HCT116 (cell line): ENCODE measurements around the gene SLC7A7. TPM values are rescaled to one million over a fixed set of nuclear protein-coding genes. Genes with fewer than 3 reads are reported as not detected.

Experiments used
- ATAC-seq: fragments of 200-7000 bp; cut with Tn5 transposase; 2 replicates; pipeline ENCODE4 v1.9.1; 2020; ENCODE audit warnings: mild to moderate bottlenecking, moderate library complexity
- BruUV-seq: library from RNA; stranded (reverse); fragments of 400-500 nt; replicated peaks from 2 replicates; lab custom pipeline; 2021; lab: Mats Ljungman, UMichigan
- CTCF ChIA-PET: fragments of 300-600 bp; sonication (Branson Sonifier 250); formaldehyde crosslinking; loops from one replicate; lab custom pipeline; 2021; ENCODE audit warnings: antibody characterized with exemption; lab: Charles Lee
- POLR2A ChIA-PET: fragments of 300-600, 350-600 bp; sonication (Branson Sonifier 250); formaldehyde crosslinking; loops from one replicate; lab custom pipeline; 2021; ENCODE audit warnings: antibody characterized with exemption; lab: Charles Lee
- RAD21 ChIA-PET, 2 experiments: fragments of 300-600 bp; sonication (Branson Sonifier 250); formaldehyde crosslinking; loops; one replicate each; lab custom pipeline; 2023; ENCODE audit warnings: low total read pairs in 2 of 2; ENCODE audit not compliant: uncharacterized antibody in 2 of 2, unreplicated experiment in 2 of 2, low non-redundant PET in 1 of 2; lab: Charles Lee
- DNase-seq: peaks from one replicate; pipeline ENCODE4 v3.0.0-alpha.2; 2010; ENCODE audit warnings: low read depth, low spot score
- H2AFZ ChIP-seq: fragments of 200-600 bp; shearing (Covaris generic), sonication (generic); 2 replicates; pipeline ENCODE4 v1.6.1; 2017; ENCODE audit warnings: low read depth, mixed run types, mixed read lengths, antibody characterized with exemption, low read length; ENCODE audit not compliant: poor library complexity, severe bottlenecking
- H3K27ac ChIP-seq: 2 replicates; pipeline ENCODE4 v1.5.1; 2012; ENCODE audit warnings: low read depth, low read length
- H3K27me3 ChIP-seq: fragments of 200-600 bp; sonication (generic); 2 replicates; pipeline ENCODE4 v1.6.1; 2016; ENCODE audit warnings: mixed run types, low read length, mixed read lengths; ENCODE audit not compliant: insufficient read depth
- H3K36me3 ChIP-seq, 2 experiments: fragments of 200-500 bp in 1 of 2; fragments of 200-600 bp in 1 of 2; sonication (Bioruptor generic) in 1 of 2; sonication (generic) in 1 of 2; 2 replicates each; pipeline versions ENCODE4 v1.5.1 to v1.6.1; 2014 to 2016; ENCODE audit warnings: low read length in 2 of 2, inconsistent platforms in 1 of 2, mixed read lengths in 1 of 2, mixed run types in 1 of 2; ENCODE audit not compliant: insufficient read depth in 2 of 2, control insufficient read depth in 1 of 2
- H3K4me1 ChIP-seq, 2 experiments: fragments of 200-600 bp in 1 of 2; sonication (generic) in 1 of 2; 2 replicates each; pipeline versions ENCODE4 v1.5.1 to v1.6.1; 2012 to 2017; ENCODE audit warnings: low read length in 2 of 2, inconsistent platforms in 1 of 2, mild to moderate bottlenecking in 1 of 2, mixed read lengths in 1 of 2, mixed run types in 1 of 2, moderate library complexity in 1 of 2; ENCODE audit not compliant: insufficient read depth in 2 of 2, control insufficient read depth in 1 of 2
- H3K4me2 ChIP-seq: fragments of 200-600 bp; sonication (generic); 2 replicates; pipeline ENCODE4 v1.6.1; 2017; ENCODE audit warnings: mixed run types, low read length, mixed read lengths
- H3K4me3 ChIP-seq, 2 experiments: fragments of 200-600 bp in 1 of 2; sonication (generic) in 1 of 2; replicated peaks in 1 of 2; 2 replicates each; pipeline ENCODE4 v1.5.1; 2011 to 2016; ENCODE audit warnings: low read length in 2 of 2, control low read depth in 1 of 2, low read depth in 1 of 2, mild to moderate bottlenecking in 1 of 2, mixed read lengths in 1 of 2, mixed run types in 1 of 2
- H3K79me2 ChIP-seq: fragments of 200-600 bp; sonication (generic); 2 replicates; pipeline ENCODE4 v1.6.1; 2017; ENCODE audit warnings: mild to moderate bottlenecking, mixed run types, low read length, moderate library complexity, mixed read lengths; ENCODE audit not compliant: insufficient read depth
- H3K9ac ChIP-seq: fragments of 200-600 bp; sonication (generic); 2 replicates; pipeline ENCODE4 v1.6.1; 2016; ENCODE audit warnings: low read length, mixed read lengths
- H3K9me2 ChIP-seq: fragments of 200-600 bp; sonication (generic), shearing (Covaris generic); 2 replicates; pipeline ENCODE4 v1.6.1; 2017; ENCODE audit warnings: mixed run types, mild to moderate bottlenecking, moderate library complexity; ENCODE audit not compliant: insufficient read depth
- H3K9me3 ChIP-seq, 2 experiments: fragments of 200-500 bp in 1 of 2; fragments of 200-600 bp in 1 of 2; sonication (Bioruptor generic) in 1 of 2; sonication (generic) in 1 of 2; 2 replicates each; pipeline ENCODE4 v1.6.1; 2014 to 2017; ENCODE audit warnings: low read length in 2 of 2, mixed read lengths in 2 of 2, inconsistent platforms in 1 of 2, low read depth in 1 of 2, mild to moderate bottlenecking in 1 of 2, mixed run types in 1 of 2, moderate library complexity in 1 of 2; ENCODE audit not compliant: control insufficient read depth in 1 of 2, insufficient read depth in 1 of 2
- H4K20me1 ChIP-seq: fragments of 200-600 bp; sonication (generic), shearing (Covaris generic); 2 replicates; pipeline ENCODE4 v1.6.1; 2017; ENCODE audit warnings: mixed run types, mild to moderate bottlenecking, moderate library complexity; ENCODE audit not compliant: insufficient read depth
- ATF3 ChIP-seq: IDR thresholded peaks from 2 replicates; pipeline ENCODE4 v1.6.1; 2012
- CEBPB ChIP-seq: IDR thresholded peaks from 2 replicates; pipeline ENCODE4 v1.6.1; 2012; ENCODE audit warnings: low read depth
- ELF1 ChIP-seq: IDR thresholded peaks from 2 replicates; pipeline ENCODE4 v1.6.1; 2012; ENCODE audit warnings: low read depth, borderline replicate concordance
- FOSL1 ChIP-seq: IDR thresholded peaks from 2 replicates; pipeline ENCODE4 v1.6.1; 2012; ENCODE audit warnings: low read depth
- JUND ChIP-seq: IDR thresholded peaks from 2 replicates; pipeline ENCODE4 v1.6.1; 2012
- MAX ChIP-seq: IDR thresholded peaks from 2 replicates; pipeline ENCODE4 v1.6.1; 2012
- POLR2A ChIP-seq: IDR thresholded peaks from 2 replicates; pipeline ENCODE4 v1.7.0; 2011; ENCODE audit warnings: borderline replicate concordance; ENCODE audit not compliant: insufficient read depth, insufficient read length; ENCODE audit errors: extremely low read depth
- POLR2AphosphoS5 ChIP-seq: IDR thresholded peaks from 2 replicates; pipeline ENCODE4 v1.6.1; 2011; ENCODE audit warnings: mild to moderate bottlenecking, low read depth, low read length, moderate library complexity
- SRF ChIP-seq: IDR thresholded peaks from 2 replicates; pipeline ENCODE4 v1.6.1; 2012; ENCODE audit warnings: low read depth
- TCF7L2 ChIP-seq: IDR thresholded peaks from 2 replicates; pipeline ENCODE4 v1.7.0; 2011; ENCODE audit warnings: borderline replicate concordance, inconsistent platforms; ENCODE audit not compliant: insufficient read depth, insufficient read length; ENCODE audit errors: extremely low read depth
- YY1 ChIP-seq: IDR thresholded peaks from 2 replicates; pipeline ENCODE4 v1.6.1; 2011; ENCODE audit warnings: low read length, low read depth, moderate library complexity, mild to moderate bottlenecking; ENCODE audit not compliant: insufficient replicate concordance; ENCODE audit errors: extremely low read depth
- ZBTB33 ChIP-seq: IDR thresholded peaks from 2 replicates; pipeline ENCODE4 v1.6.1; 2011; ENCODE audit warnings: mild to moderate bottlenecking, low read length, moderate library complexity; ENCODE audit not compliant: insufficient replicate concordance; ENCODE audit errors: extremely low read depth
- ZNF274 ChIP-seq: fragments of 200-500 bp; sonication (Bioruptor generic); IDR thresholded peaks from 2 replicates; pipeline ENCODE4 v1.6.1; 2014; ENCODE audit warnings: mild to moderate bottlenecking, low read depth, low read length, inconsistent platforms
- intact Hi-C: fragments of 100-400 bp; cut with micrococcal nuclease; formaldehyde crosslinking; loops from 2 replicates; pipeline ENCODE4 v1.10.0; 2022
- total RNA-seq: library from RNA; stranded (reverse); gene quantifications from one replicate; pipeline ENCODE4 v1.2.1, GENCODE V29; 2021; ENCODE audit not compliant: unreplicated experiment

SLC7A7 gene
- total RNA-seq, 1 experiment from 2014 or later: 0.27 TPM

DNA sequence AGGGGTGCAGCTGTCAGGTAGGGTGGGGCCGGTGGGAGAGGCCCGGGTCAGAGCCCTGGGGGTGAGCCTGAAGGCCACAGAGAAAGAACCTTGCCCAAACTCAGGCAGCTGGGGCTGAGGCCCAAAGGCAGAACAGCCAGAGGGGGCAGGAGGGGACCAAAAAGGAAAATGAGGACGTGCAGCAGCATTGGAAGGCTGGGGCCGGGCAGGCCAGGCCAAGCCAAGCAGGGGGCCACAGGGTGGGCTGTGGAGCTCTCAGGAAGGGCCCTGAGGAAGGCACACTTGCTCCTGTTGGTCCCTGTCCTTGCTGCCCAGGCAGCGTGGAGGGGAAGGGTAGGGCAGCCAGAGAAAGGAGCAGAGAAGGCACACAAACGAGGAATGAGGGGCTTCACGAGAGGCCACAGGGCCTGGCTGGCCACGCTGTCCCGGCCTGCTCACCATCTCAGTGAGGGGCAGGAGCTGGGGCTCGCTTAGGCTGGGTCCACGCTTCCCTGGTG lies 31.6 kb upstream of the SLC7A7 start (continued):
- TF ChIP-seq ZBTB33 (no peak), YY1 (no peak)

- H3K9me3 ChIP-seq: no peaks in the 10 kb centered on the region
- ChIA-PET CTCF (no interaction called here), RAD21 (no interaction called here)
- no peak overlapping the region for H3K27ac ChIP-seq
- no peaks in the 10 kb centered on the region for H3K4me1 ChIP-seq
- no peaks in the 10 kb centered on the region for H3K27me3 ChIP-seq
- no peaks in the 10 kb centered on the region for H3K36me3 ChIP-seq
- no peaks in the 10 kb centered on the region for H4K20me1 ChIP-seq
- no peak for ATAC-seq
- no peaks in the 10 kb centered on the region for H3K9me2 ChIP-seq
- intact Hi-C loops: no loop called here
- TF ChIP-seq MAX (no peak), JUND (no peak), TCF7L2 (no peak), FOSL1 (no peak), SRF (no peak), POLR2AphosphoS5 (no peak), ZBTB33 (no peak), ZNF274 (no peak), ELF1 (no peak), CEBPB (no peak), ATF3 (no peak), POLR2A (no peak), YY1 (no peak)
- TF ChIP-seq, all 23 proteins: peak for 0
- POLR2A ChIA-PET: no interaction called here
- Histone ChIP-seq H3K4me2 (no peak overlapping the region), H3K4me3 (no peak overlapping the region), H3K79me2 (no peaks in the 10 kb centered on the region), H2AFZ (no peak overlapping the region), H3K9ac (no peak overlapping the region)
- BruUV-seq: no TSS peak
- DNase-seq: no peak
Observed at GRCh38 chr14:22845821-22846625, 30.8 kb upstream of the SLC7A7 start.
